Measurements from ENCODE around the gene SLC38A11.

DNA sequence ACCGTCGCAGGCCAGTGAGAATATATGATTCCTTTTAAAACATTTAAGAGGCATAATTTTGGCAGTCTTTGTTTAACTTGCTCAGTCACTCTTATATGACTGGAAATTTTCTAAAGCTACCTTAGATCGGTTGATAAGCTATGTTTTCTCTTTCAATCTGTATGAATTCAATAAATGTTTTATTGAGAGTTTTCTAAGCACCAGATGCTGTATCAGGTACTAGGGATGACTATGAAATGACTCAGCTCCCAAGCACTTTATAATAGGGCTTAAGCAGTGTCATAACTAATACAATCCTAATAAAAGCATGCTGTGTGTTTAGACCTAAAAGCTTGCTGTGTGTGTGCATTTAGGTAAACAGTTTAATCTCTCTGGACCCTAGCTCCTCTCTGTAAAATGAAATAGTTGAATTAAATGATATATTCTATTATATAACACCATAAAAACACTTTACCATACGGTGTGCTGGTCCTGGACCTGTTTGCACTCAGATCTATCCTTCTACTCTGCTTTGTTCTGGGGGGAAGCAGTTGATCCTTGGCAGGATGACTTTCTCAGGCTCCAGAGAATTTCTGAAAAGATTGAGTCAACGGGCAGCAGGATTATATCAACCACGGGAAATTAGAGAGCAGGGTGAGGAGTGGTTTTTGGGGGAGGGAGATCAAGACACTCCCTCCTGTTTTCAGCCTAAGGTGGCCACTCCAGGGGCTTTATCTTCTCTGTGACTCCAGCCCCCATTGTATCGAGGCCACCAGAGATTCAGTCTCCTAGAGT is 26.1 kb upstream of the SLC38A11 start:
- TF ChIP-seq POLR2AphosphoS5 (IDR thresholded peaks at IDR 0.05; ENCODE audit: low read depth, low read length) (no peak), POLR2A (IDR thresholded peaks at IDR 0.05; ENCODE audit: low read depth, low read length) (no peak)

All from GM12892 (cell line).